BLaER1 (cell line): ENCODE data around the gene ARF5.

ENCODE experiments used
- H3K27ac ChIP-seq: shearing (Covaris generic); formaldehyde crosslinking; 2 replicates; pipeline ENCODE4 v1.8.1; 2022
- H3K27me3 ChIP-seq: shearing (Covaris generic); formaldehyde crosslinking; 2 replicates; pipeline ENCODE4 v1.8.1; 2022
- H3K36me3 ChIP-seq: shearing (Covaris generic); formaldehyde crosslinking; 2 replicates; pipeline ENCODE4 v1.8.1; 2022
- H3K4me1 ChIP-seq: shearing (Covaris generic); formaldehyde crosslinking; 2 replicates; pipeline ENCODE4 v1.8.1; 2022
- H3K4me2 ChIP-seq: shearing (Covaris generic); formaldehyde crosslinking; 2 replicates; pipeline ENCODE4 v1.8.1; 2022
- H3K4me3 ChIP-seq: shearing (Covaris generic); formaldehyde crosslinking; 2 replicates; pipeline ENCODE4 v1.8.1; 2022
- H3K9ac ChIP-seq: shearing (Covaris generic); formaldehyde crosslinking; 2 replicates; pipeline ENCODE4 v1.8.1; 2022
- H3K9me3 ChIP-seq: shearing (Covaris generic); formaldehyde crosslinking; 2 replicates; pipeline ENCODE4 v1.8.1; 2022
- H4K20me1 ChIP-seq: shearing (Covaris generic); formaldehyde crosslinking; 2 replicates; pipeline ENCODE4 v1.8.1; 2022
- Cebpa-rat ChIP-seq: shearing (Covaris generic); IDR thresholded peaks from 2 replicates; pipeline ENCODE4 v1.8.1; 2022

Gene ARF5

GRCh38 chr7:127587663-127588018 is 570 bp upstream of the ARF5 start:
- TF ChIP-seq Cebpa-rat = no peak
- Histone ChIP-seq H3K27me3 (no peaks in the 10 kb centered on the region), H4K20me1 (peaks cover 46% of the 10 kb centered on the region), H3K4me2 (peak overlapping the region; percentile 95), H3K36me3 (peaks cover 39% of the 10 kb centered on the region), H3K27ac (peak overlapping the region; percentile 87), H3K4me3 (peak overlapping the region; percentile 98), H3K4me1 (peaks cover 48% of the 10 kb centered on the region), H3K9me3 (no peaks in the 10 kb centered on the region), H3K9ac (peak overlapping the region; percentile 92)

- H3K9me3 ChIP-seq = no peaks in the 10 kb centered on the region
- H4K20me1 ChIP-seq = peaks cover 33% of the 10 kb centered on the region
- H3K4me1 ChIP-seq = peaks cover 37% of the 10 kb centered on the region
- H3K4me3 ChIP-seq = peak overlapping the region; percentile 98
- H3K27ac ChIP-seq = peak overlapping the region; percentile 87
- TF ChIP-seq Cebpa-rat = no peak
- peaks cover 27% of the 10 kb centered on the region for H3K36me3 ChIP-seq
- H3K4me2 ChIP-seq = peak overlapping the region; percentile 96
- H3K27me3 ChIP-seq = no peaks in the 10 kb centered on the region
- H3K9ac ChIP-seq = peak overlapping the region; percentile 92
Measured at GRCh38 chr7:127588697-127589482, 679 bp downstream of the ARF5 start.

- no peaks in the 10 kb centered on the region for H3K9me3 ChIP-seq
- H3K4me3 ChIP-seq = 0 out of 2 replicates have a peak overlapping the region, but pooled peaks have one; percentile 98
- no peaks in the 10 kb centered on the region for H3K27me3 ChIP-seq
- H3K4me1 ChIP-seq = peaks cover 27% of the 10 kb centered on the region
- TF ChIP-seq Cebpa-rat = no peak
- peak overlapping the region; percentile 92; the same call in 1 of the 2 replicates for H3K9ac ChIP-seq
- peaks cover 23% of the 10 kb centered on the region for H4K20me1 ChIP-seq
- peak overlapping the region; percentile 96 for H3K4me2 ChIP-seq
- no peak overlapping the region for H3K27ac ChIP-seq
- H3K36me3 ChIP-seq = peaks cover 27% of the 10 kb centered on the region
Measured at GRCh38 chr7:127589896-127590295, 1.7 kb downstream of the ARF5 start.

GRCh38 chr7:127591189-127591588 is 3.0 kb downstream of the ARF5 start:
- H3K27me3 ChIP-seq = no peaks in the 10 kb centered on the region
- H3K27ac ChIP-seq = no peak overlapping the region
- H3K36me3 ChIP-seq = peaks cover 27% of the 10 kb centered on the region
- no peak overlapping the region for H3K9ac ChIP-seq
- H3K4me2 ChIP-seq = no peak overlapping the region
- H3K4me1 ChIP-seq = peaks cover 21% of the 10 kb centered on the region
- H3K9me3 ChIP-seq = no peaks in the 10 kb centered on the region
- TF ChIP-seq Cebpa-rat = no peak
- H4K20me1 ChIP-seq = peaks cover 20% of the 10 kb centered on the region
- H3K4me3 ChIP-seq = no peak overlapping the region

GRCh38 chr7:127591591-127591990 is 3.4 kb downstream of the ARF5 start:
- H3K27me3 ChIP-seq = no peaks in the 10 kb centered on the region
- peaks cover 20% of the 10 kb centered on the region for H4K20me1 ChIP-seq
- no peak overlapping the region for H3K9ac ChIP-seq
- H3K9me3 ChIP-seq = no peaks in the 10 kb centered on the region
- H3K36me3 ChIP-seq = peaks cover 27% of the 10 kb centered on the region
- H3K4me3 ChIP-seq = no peak overlapping the region
- no peak overlapping the region for H3K4me2 ChIP-seq
- no peak overlapping the region for H3K27ac ChIP-seq
- peaks cover 21% of the 10 kb centered on the region for H3K4me1 ChIP-seq
- TF ChIP-seq Cebpa-rat = no peak

- no peaks in the 10 kb centered on the region for H3K27me3 ChIP-seq
- no peak for TF ChIP-seq Cebpa-rat
- H3K36me3 ChIP-seq = peaks cover 27% of the 10 kb centered on the region
- H3K4me3 ChIP-seq = no peak overlapping the region
- H3K9ac ChIP-seq = no peak overlapping the region
- peaks cover 20% of the 10 kb centered on the region for H4K20me1 ChIP-seq
- peaks cover 19% of the 10 kb centered on the region for H3K4me1 ChIP-seq
- no peaks in the 10 kb centered on the region for H3K9me3 ChIP-seq
- no peak overlapping the region for H3K4me2 ChIP-seq
- H3K27ac ChIP-seq = no peak overlapping the region
Measured at GRCh38 chr7:127592550-127592949, 4.3 kb downstream of the ARF5 start.

- H3K27ac ChIP-seq = no peak overlapping the region
- peaks cover 6% of the 10 kb centered on the region for H3K4me1 ChIP-seq
- no peak overlapping the region for H3K9ac ChIP-seq
- H3K27me3 ChIP-seq = no peaks in the 10 kb centered on the region
- peaks cover 26% of the 10 kb centered on the region for H3K36me3 ChIP-seq
- no peak overlapping the region for H3K4me2 ChIP-seq
- peaks cover 10% of the 10 kb centered on the region for H4K20me1 ChIP-seq
- no peak overlapping the region for H3K4me3 ChIP-seq
- no peak for TF ChIP-seq Cebpa-rat
- no peaks in the 10 kb centered on the region for H3K9me3 ChIP-seq
Measured at GRCh38 chr7:127594490-127594889, 6.3 kb downstream of the ARF5 start.

GRCh38 chr7:127595737-127596136 is 7.5 kb downstream of the ARF5 start:
- Histone ChIP-seq H3K9me3 (no peaks in the 10 kb centered on the region), H3K9ac (no peak overlapping the region), H3K4me3 (no peak overlapping the region), H4K20me1 (0 out of 2 replicates have a peak, but pooled peaks cover 2% of the 10 kb centered on the region), H3K27me3 (no peaks in the 10 kb centered on the region), H3K36me3 (peaks cover 14% of the 10 kb centered on the region), H3K4me2 (no peak overlapping the region), H3K27ac (no peak overlapping the region), H3K4me1 (no peaks in the 10 kb centered on the region)
- TF ChIP-seq Cebpa-rat = no peak

- Histone ChIP-seq H3K9ac (no peak overlapping the region), H3K4me2 (no peak overlapping the region), H3K4me3 (no peak overlapping the region), H4K20me1 (no peaks in the 10 kb centered on the region), H3K36me3 (no peaks in the 10 kb centered on the region), H3K27me3 (no peaks in the 10 kb centered on the region), H3K9me3 (no peaks in the 10 kb centered on the region), H3K27ac (no peak overlapping the region), H3K4me1 (no peaks in the 10 kb centered on the region)
- TF ChIP-seq Cebpa-rat = no peak
Measured at GRCh38 chr7:127598318-127598717, 10.1 kb downstream of the ARF5 start.

GRCh38 chr7:127600885-127601284 is 12.7 kb downstream of the ARF5 start:
- Histone ChIP-seq H3K27me3 (no peaks in the 10 kb centered on the region), H3K9me3 (no peaks in the 10 kb centered on the region), H3K36me3 (no peaks in the 10 kb centered on the region), H3K4me1 (no peaks in the 10 kb centered on the region), H3K4me3 (no peak overlapping the region), H4K20me1 (no peaks in the 10 kb centered on the region), H3K27ac (no peak overlapping the region), H3K9ac (no peak overlapping the region), H3K4me2 (no peak overlapping the region)
- TF ChIP-seq Cebpa-rat = no peak
